GM12878 (cell line): ENCODE results near the gene ADISSP. TPM values are rescaled to one million over a fixed set of nuclear protein-coding genes. Genes with fewer than 3 reads are reported as not detected.
"Not testable (repeated sequence)": the region's sequence is repeated elsewhere in the genome, so short reads cannot be mapped to it uniquely, and the experiment has no call there.

Source experiments
- ATAC-seq: fragments of 200-7000 bp; cut with Tn5 transposase; 3 replicates; pipeline ENCODE4 v1.9.1; 2020; ENCODE audit warnings: mild to moderate bottlenecking, moderate library complexity
- BruUV-seq: library from RNA; stranded (reverse); fragments of 400-500 nt; replicated peaks from 2 replicates; lab custom pipeline; 2021; lab: Mats Ljungman, UMichigan
- CTCF ChIA-PET: fragments of 300-600 bp; sonication (Branson Sonifier 250); formaldehyde crosslinking; extraction: SDS; loops from one replicate; lab custom pipeline; 2021; ENCODE audit warnings: inconsistent platforms; lab: Yijun Ruan, JAX
- POLR2A ChIA-PET: fragments of 350-600 bp; formaldehyde crosslinking; extraction: SDS; loops from one replicate; lab custom pipeline; 2021; ENCODE audit warnings: inconsistent platforms; lab: Charles Lee
- RAD21 ChIA-PET: fragments of 300-600 bp; sonication (Branson Sonifier 250); formaldehyde crosslinking; loops from one replicate; lab custom pipeline; 2023; ENCODE audit warnings: antibody characterized with exemption; ENCODE audit not compliant: unreplicated experiment; lab: Charles Lee
- SMC1A ChIA-PET: fragments of 300-600 bp; sonication (Branson Sonifier 250); formaldehyde crosslinking; loops from one replicate; lab custom pipeline; 2023; ENCODE audit not compliant: unreplicated experiment, uncharacterized antibody; lab: Charles Lee
- DNase-seq: peaks from one replicate; pipeline ENCODE4 v3.0.0-alpha.2; 2011; ENCODE audit warnings: low read depth, low spot score
- FAIRE-seq: peaks from 3 replicates; lab custom pipeline; 2011; peaks lifted over from hg19 to GRCh38; lab: Jason Lieb, UNC
- H2AFZ ChIP-seq: 2 replicates; pipeline ENCODE4 v1.6.0; 2011; ENCODE audit warnings: low read depth, low read length, control low read depth; ENCODE audit not compliant: control insufficient read depth
- H3K27ac ChIP-seq: 2 replicates; pipeline ENCODE4 v1.5.1; 2011; ENCODE audit warnings: control low read depth; ENCODE audit not compliant: control insufficient read depth, insufficient read depth
- H3K27me3 ChIP-seq, 2 experiments: replicated peaks in 1 of 2; 2 replicates each; pipeline versions ENCODE4 v1.6.0 to v1.6.1; 2011; ENCODE audit warnings: low read length in 1 of 2; ENCODE audit not compliant: control insufficient read depth in 2 of 2, insufficient read depth in 2 of 2
- H3K36me3 ChIP-seq, 2 experiments: 2 replicates each; pipeline ENCODE4 v1.5.1; 2011; ENCODE audit warnings: low read length in 1 of 2; ENCODE audit not compliant: control insufficient read depth in 2 of 2, insufficient read depth in 2 of 2
- H3K4me1 ChIP-seq: 2 replicates; pipeline ENCODE4 v1.6.1; 2011; ENCODE audit warnings: mild to moderate bottlenecking, low read length, moderate library complexity, mixed read lengths; ENCODE audit not compliant: control insufficient read depth, insufficient read depth
- H3K4me2 ChIP-seq: 2 replicates; pipeline ENCODE4 v1.6.0; 2011; ENCODE audit warnings: control low read depth; ENCODE audit not compliant: control insufficient read depth, insufficient read depth
- H3K4me3 ChIP-seq: fragments of 200-600 bp; sonication (generic); 2 replicates; pipeline ENCODE4 v1.5.1; 2016
- H3K79me2 ChIP-seq: 2 replicates; pipeline ENCODE4 v1.6.0; 2011; ENCODE audit warnings: low read length; ENCODE audit not compliant: control insufficient read depth, insufficient read depth
- H3K9ac ChIP-seq: 2 replicates; pipeline ENCODE4 v1.8.0; 2011; ENCODE audit warnings: low read length, control low read depth, mixed read lengths; ENCODE audit not compliant: control insufficient read depth, insufficient read depth
- H3K9me3 ChIP-seq: replicated peaks from 3 replicates; pipeline ENCODE4 v1.5.1; 2011; ENCODE audit warnings: mild to moderate bottlenecking, low read length; ENCODE audit not compliant: control insufficient read depth, insufficient read depth
- H4K20me1 ChIP-seq: 2 replicates; pipeline ENCODE4 v1.6.0; 2011; ENCODE audit not compliant: control insufficient read depth, insufficient read depth
- EGR1 ChIP-seq, 2 experiments: IDR thresholded peaks; 1 replicate in 1 of 2; 2 replicates in 1 of 2; pipeline ENCODE4 v1.6.1; 2011 to 2012; ENCODE audit warnings: low read depth in 2 of 2, low read length in 2 of 2, borderline replicate concordance in 1 of 2, mild to moderate bottlenecking in 1 of 2, moderate library complexity in 1 of 2
- MLLT1 ChIP-seq: fragments of 450-650 bp; IDR thresholded peaks from 2 replicates; pipeline ENCODE4 v1.6.1; 2016; ENCODE audit warnings: mild to moderate bottlenecking
- WGBS: methylation state at CpG from one replicate; pipeline ENCODE4 v1.1.6; 2016; ENCODE audit warnings: low lambda C conversion rate; ENCODE audit not compliant: insufficient replicate concordance, insufficient coverage; ENCODE audit errors: missing lambda C conversion rate; 5-methylcytosine and 5-hydroxymethylcytosine counted together
- in situ Hi-C: fragments of 300-500 bp; cut with MboI; formaldehyde crosslinking; loops from 9 replicates; pipeline ENCODE4 v1.14.3; 2018; ENCODE audit warnings: mixed read lengths
- intact Hi-C: fragments of 100-400 bp; cut with micrococcal nuclease; formaldehyde crosslinking; loops from one replicate; pipeline ENCODE4 v1.14.2; 2022; ENCODE audit not compliant: unreplicated experiment
- polyA plus RNA-seq, 11 experiments: library from polyadenylated mRNA; depleted of rRNA in 4 of 11; unstranded in 6 of 11; stranded (reverse) in 5 of 11; fragments of >200 nt; fragmentation: Nextera tagmentation in 4 of 11; fragmentation: Illumina TruSeq in 1 of 11; extraction: Ambion mirVana in 4 of 11; extraction: Trizol in 1 of 11; gene quantifications; 1 replicate in 1 of 11; 2 replicates in 10 of 11; pipeline versions ENCODE4 v1.2.1 to v1.2.3, GENCODE V29; 2011 to 2016; ENCODE audit warnings: inconsistent platforms in 2 of 11, missing spikeins in 2 of 11, low read depth in 1 of 11
- total RNA-seq, 4 experiments: library from RNA; depleted of rRNA in 3 of 4; stranded (reverse); fragments of >200 nt in 3 of 4; fragmentation: Illumina TruSeq in 1 of 4; extraction: Trizol in 1 of 4; gene quantifications; 2 replicates each; pipeline versions ENCODE4 v1.2.1 to v1.2.3, GENCODE V29; 2013 to 2021

ADISSP gene
- total and polyA plus RNA-seq, 10 of the 15 experiments (the other 5 are each of a cell fraction or from before 2014, with no cell fraction given): 0.80 to 96.3 (median 38.6) TPM

GRCh38 chr20:3794701-3795420 is 27.3 kb upstream of the ADISSP start:
- Histone ChIP-seq H3K27me3 (no peaks in the 10 kb centered on the region), H3K9ac (no peak overlapping the region; the same call in 1 of the 2 replicates), H2AFZ (peak overlapping the region; percentile 75), H3K9me3 (no peaks in the 10 kb centered on the region), H3K79me2 (peaks cover 18% of the 10 kb centered on the region), H4K20me1 (no peaks in the 10 kb centered on the region), H3K4me3 (peak overlapping the region; percentile 66; the same call in 1 of the 2 replicates), H3K27ac (peak overlapping the region; percentile 81), H3K4me1 (peaks cover 29% of the 10 kb centered on the region)
- in situ Hi-C loops (no loop called here), intact Hi-C loops (loop anchor here (2.0 to 5.0 kb wide), 2 partner anchors 52 to 112 kb away; partner anchors contain the start of gene MAVS)
- ChIA-PET RAD21 (interaction anchor here (0.6 to 1.4 kb wide), 2 partner anchors 9 to 89 kb away, joined by 3 to 4 read pairs; partner anchors contain the start of gene CENPB), CTCF (interaction anchor here (2.1 kb wide), 1 partner anchor 25 kb away, joined by 30 read pairs; the partner anchor contains the start of gene AP5S1), SMC1A (interaction anchor here (1.2 to 1.4 kb wide), 2 partner anchors 9 to 27 kb away, joined by 3 to 4 read pairs; partner anchors contain the start of gene ADISSP), POLR2A (no interaction called here)
- BruUV-seq: no TSS peak
- no peak for ATAC-seq
- FAIRE-seq: no peak
- 77% methylated on average over 24 of the region's 25 CpGs for WGBS
- TF ChIP-seq MLLT1: peak; percentile 67
- TF ChIP-seq EGR1 (IDR thresholded peaks at IDR 0.05; ENCODE audit: borderline replicate concordance in 1 of 2, low read depth in 2 of 2, low read length in 2 of 2): no peak
- TF ChIP-seq, all 136 proteins: peak for 1
- no peak for DNase-seq
- H3K4me2 ChIP-seq: peak overlapping the region; percentile 36
- H3K36me3 ChIP-seq: no peaks in the 10 kb centered on the region

GRCh38 chr20:3794168-3794567 is 26.6 kb upstream of the ADISSP start:
- SMC1A ChIA-PET, H3K9ac ChIP-seq, FAIRE-seq, DNase-seq, H4K20me1 ChIP-seq, ATAC-seq, H3K36me3 ChIP-seq, POLR2A ChIA-PET, H3K9me3 ChIP-seq, CTCF ChIA-PET, H3K27me3 ChIP-seq, H2AFZ ChIP-seq, H3K4me3 ChIP-seq, in situ Hi-C loops, RAD21 ChIA-PET, H3K4me2 ChIP-seq, BruUV-seq, H3K27ac ChIP-seq: not testable (repeated sequence)
- intact Hi-C loops: loop anchor here (2.0 kb wide), 1 partner anchor 53 kb away; the partner anchor contains the start of gene MAVS
- Histone ChIP-seq H3K79me2 (peaks cover 15% of the 10 kb centered on the region), H3K4me1 (peaks cover 22% of the 10 kb centered on the region)
- 22% methylated on average over 3 of the region's 3 CpGs for WGBS

GRCh38 chr20:3789201-3789600 is 21.6 kb upstream of the ADISSP start:
- SMC1A ChIA-PET: interaction anchor here (1.1 to 4.6 kb wide), 3 partner anchors 31 to 66 kb away, joined by 4 to 43 read pairs (median 5); partner anchors contain the start of gene AP5S1

More at GRCh38 chr20:3789201-3789600, 21.6 kb upstream of the ADISSP start:
- BruUV-seq, H3K4me3 ChIP-seq, H3K27ac ChIP-seq, H4K20me1 ChIP-seq, DNase-seq, ATAC-seq, in situ Hi-C loops, H3K27me3 ChIP-seq, H3K9me3 ChIP-seq, H3K36me3 ChIP-seq, H3K9ac ChIP-seq, H3K4me2 ChIP-seq, FAIRE-seq, H2AFZ ChIP-seq: not testable (repeated sequence)
- peaks cover 14% of the 10 kb centered on the region for H3K79me2 ChIP-seq
- H3K4me1 ChIP-seq: peaks cover 17% of the 10 kb centered on the region
- RAD21 ChIA-PET: interaction anchor here (1.8 to 5.2 kb wide), 4 partner anchors 10 to 65 kb away, joined by 5 to 31 read pairs (median 8); partner anchors contain the start of genes ADISSP and AP5S1
- WGBS: 59% methylated on average over 4 of the region's 4 CpGs
- POLR2A ChIA-PET: interaction anchor here (0.7 to 1.2 kb wide), 4 partner anchors 25 to 74 kb away, joined by 3 read pairs; partner anchors contain the start of gene AP5S1
- intact Hi-C loops: loop anchor here (5.0 to 10.0 kb wide), 2 partner anchors 226 to 293 kb away; partner anchors contain the start of gene RNF24
- CTCF ChIA-PET: interaction anchor here (2.1 to 4.8 kb wide), 3 partner anchors 30 to 65 kb away, joined by 4 to 85 read pairs (median 8); partner anchors contain the start of gene AP5S1
